Fibroblast of upper back skin (primary cell): Measurements from ENCODE around the gene KRT40.
"Not testable (repeated sequence)": the region's sequence is repeated elsewhere in the genome, so short reads cannot be mapped to it uniquely, and the experiment has no call there.

Experiments
- DNase-seq: peaks from one replicate; pipeline ENCODE4 v3.0.0-alpha.2; 2013

KRT40 gene

GRCh38 chr17:40984226-40984625 lies at the start of gene KRT40:
TSS of gene KRT40 (minus strand) at chr17:40984326. CDS start at chr17:40984273, 53 bp downstream.
- no peak for DNase-seq

GRCh38 chr17:41029633-41030245 lies 45.6 kb upstream of the KRT40 start, which contains the start of gene KRTAP1-4:
TSS of gene KRTAP1-4 (minus strand) at chr17:41030195. CDS start at chr17:41030078, 117 bp downstream.
- no peak for DNase-seq

- DNase-seq: peak; percentile 72
Measured at GRCh38 chr17:41026715-41027471, 42.8 kb upstream of the KRT40 start, which contains the start of gene KRTAP1-5. TSS of gene KRTAP1-5 (minus strand) at chr17:41027208. CDS start at chr17:41027155, 53 bp downstream.

- DNase-seq: peak; percentile 73
Measured at GRCh38 chr17:41024697-41025096, 40.6 kb upstream of the KRT40 start.

- DNase-seq: no peak
Measured at GRCh38 chr17:41020336-41020735, 36.2 kb upstream of the KRT40 start.

- DNase-seq: no peak
Measured at GRCh38 chr17:41019415-41019814, 35.3 kb upstream of the KRT40 start.

- no peak for DNase-seq
Measured at GRCh38 chr17:41018541-41018940, 34.4 kb upstream of the KRT40 start.

GRCh38 chr17:41016578-41017215 lies 32.6 kb upstream of the KRT40 start:
- DNase-seq: no peak

GRCh38 chr17:41015454-41015853 lies 31.3 kb upstream of the KRT40 start:
- no peak for DNase-seq

GRCh38 chr17:41013606-41014005 lies 29.5 kb upstream of the KRT40 start:
- peak; percentile 58 for DNase-seq

- no peak for DNase-seq
Measured at GRCh38 chr17:41013181-41013580, 29.1 kb upstream of the KRT40 start.

GRCh38 chr17:41012326-41013120 lies 28.4 kb upstream of the KRT40 start:
- no peak for DNase-seq

GRCh38 chr17:41010441-41010840 lies 26.3 kb upstream of the KRT40 start:
- DNase-seq: no peak

GRCh38 chr17:41009936-41010335 lies 25.8 kb upstream of the KRT40 start:
- no peak for DNase-seq

GRCh38 chr17:41009301-41009760 lies 25.2 kb upstream of the KRT40 start:
- no peak for DNase-seq

- DNase-seq: no peak
Measured at GRCh38 chr17:41008811-41009210, 24.7 kb upstream of the KRT40 start, which contains the start of gene KRTAP3-1. TSS of gene KRTAP3-1 (minus strand) at chr17:41009128. CDS start at chr17:41009074, 54 bp downstream.

- no peak for DNase-seq
Measured at GRCh38 chr17:41004397-41004796, 20.3 kb upstream of the KRT40 start.

GRCh38 chr17:41003926-41004325 lies 19.8 kb upstream of the KRT40 start:
- no peak for DNase-seq

GRCh38 chr17:41002814-41003213 lies 18.7 kb upstream of the KRT40 start:
- DNase-seq: no peak

GRCh38 chr17:41001795-41002194 lies 17.7 kb upstream of the KRT40 start:
- DNase-seq: no peak

GRCh38 chr17:40999563-40999962 lies 15.4 kb upstream of the KRT40 start, which contains the start of gene KRTAP3-2:
TSS of gene KRTAP3-2 (minus strand) at chr17:40999906. CDS start at chr17:40999853, 53 bp downstream.
- DNase-seq: not testable (repeated sequence)

- DNase-seq: no peak
Measured at GRCh38 chr17:40997361-40997760, 13.2 kb upstream of the KRT40 start.

GRCh38 chr17:40996829-40997228 lies 12.7 kb upstream of the KRT40 start:
- DNase-seq: no peak
